Measurements from ENCODE around the gene LRSAM1. TPM values are rescaled to one million over a fixed set of nuclear protein-coding genes. Genes with fewer than 3 reads are reported as not detected.

The LRSAM1 gene
- total and polyA plus RNA-seq, 2 of the 8 experiments (the other 6 are each of a cell fraction or from before 2014, with no cell fraction given), result 9.7 to 18.3 TPM

DNA sequence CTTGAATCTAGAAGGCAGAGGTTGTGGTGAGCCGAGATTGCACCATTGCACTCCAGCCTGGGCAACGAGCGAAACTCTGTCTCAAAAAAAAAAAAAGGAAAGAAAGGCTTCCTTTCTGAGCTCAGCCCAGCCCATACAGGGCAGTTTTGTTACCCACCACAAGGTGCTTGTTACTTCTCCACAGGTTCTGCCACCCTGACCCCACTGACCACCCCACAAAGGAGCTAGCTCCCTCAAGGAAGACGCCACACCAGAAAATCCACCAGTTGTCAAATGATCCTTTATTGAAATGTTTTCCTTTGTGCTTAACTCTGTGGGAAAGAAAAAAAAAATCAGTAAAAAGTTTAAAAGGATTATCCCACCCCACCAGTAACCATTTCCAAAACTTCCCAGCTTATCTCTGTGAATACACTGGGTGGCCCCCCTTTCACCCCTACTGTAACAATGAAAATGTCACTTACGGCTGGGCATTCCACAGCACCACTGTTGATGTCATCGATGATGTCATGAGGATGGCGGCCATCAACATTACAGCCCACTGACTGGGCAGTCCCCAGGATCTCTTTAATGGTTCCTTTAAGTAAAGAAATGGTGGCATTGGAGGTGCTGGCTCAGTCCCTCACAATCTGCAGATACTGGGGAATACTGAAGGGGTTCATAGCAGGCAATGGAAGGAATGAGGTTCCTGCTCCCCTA lies 3.7 kb upstream of the LRSAM1 start:
- Histone ChIP-seq H2AK5ac (ENCODE audit: low read depth, low read length) (no peak overlapping the region), H2BK15ac (ENCODE audit: low read length) (no peak overlapping the region), H2BK20ac (ENCODE audit: low read length) (no peak overlapping the region), H4K20me1 (replicated peaks in 1 of 2; ENCODE audit: control insufficient read depth in 1 of 2, insufficient read depth in 2 of 2, low read length in 2 of 2) (peaks cover 20 to 29% of the 10 kb centered on the region in 2 experiments), H3K79me2 (ENCODE audit: control insufficient read depth in 1 of 2, insufficient read depth in 2 of 2, low read length in 2 of 2) (peaks cover 17 to 36% of the 10 kb centered on the region in 2 experiments), H3K14ac (ENCODE audit: insufficient read length) (no peak overlapping the region), H3K4me3 (ENCODE audit: extremely low read depth in 1 of 4, insufficient read depth in 2 of 4, low read depth in 3 of 4, low read length in 4 of 4) (no peak overlapping the region; a peak in 1 of 8 replicates), H3K27me3 (replicated peaks in 1 of 4; ENCODE audit: control insufficient read depth in 3 of 4, extremely low read depth in 1 of 4, insufficient read depth in 3 of 4, low read length in 3 of 4) (no peaks in the 10 kb centered on the region), H3K56ac (replicated peaks; ENCODE audit: insufficient read length, low read depth, low read length) (no peak overlapping the region), H3K18ac (ENCODE audit: extremely low read depth, low read length) (no peak overlapping the region), H2BK5ac (ENCODE audit: low read depth, low read length) (no peak overlapping the region), H3K23ac (ENCODE audit: insufficient read length) (no peak overlapping the region), H4K5ac (ENCODE audit: insufficient read length, low read depth, low read length) (no peak overlapping the region), H3K9ac (replicated peaks in 1 of 4; ENCODE audit: extremely low read depth in 1 of 4, low read depth in 3 of 4, low read length in 3 of 4) (no peak overlapping the region), H3K4me2 (ENCODE audit: insufficient read depth in 1 of 2, low read depth in 2 of 2, low read length in 2 of 2) (peak overlapping the region in 1 of 2 experiments; percentile 95; a peak in 1 of 4 replicates), H2BK12ac (ENCODE audit: low read depth, low read length) (no peak overlapping the region), H4K91ac (replicated peaks; ENCODE audit: insufficient read length, low read length) (no peak overlapping the region), H3K27ac (ENCODE audit: low read depth, low read length) (no peak overlapping the region), H3K4ac (replicated peaks; ENCODE audit: insufficient read length, low read depth, low read length) (no peak overlapping the region), H4K8ac (ENCODE audit: extremely low read depth, insufficient read depth, low read length) (no peak overlapping the region), H3K9me3 (ENCODE audit: insufficient read depth in 2 of 2, low read depth in 1 of 2, low read length in 1 of 2) (0 out of 4 replicates have a peak, but pooled peaks cover 0 to 5% of the 10 kb centered on the region in 2 experiments), H3K36me3 (ENCODE audit: control insufficient read depth in 2 of 4, insufficient read depth in 4 of 4, low read length in 3 of 4) (peaks cover 35 to 72% (median 57%) of the 10 kb centered on the region in 4 experiments), H3K23me2 (ENCODE audit: low read depth, low read length) (peaks cover 19% of the 10 kb centered on the region), H2BK120ac (replicated peaks; ENCODE audit: low read depth, low read length) (no peak overlapping the region), H3K4me1 (replicated peaks in 1 of 4; ENCODE audit: control insufficient read depth in 3 of 4, insufficient read depth in 4 of 4, low read length in 3 of 4) (peaks cover 0 to 4% (median 3%) of the 10 kb centered on the region in 4 experiments; a peak in 4 of 7 replicates), H2AFZ (ENCODE audit: low read length) (no peak overlapping the region), H3K79me1 (ENCODE audit: low read depth, low read length) (peaks cover 7% of the 10 kb centered on the region; the same call in 1 of the 2 replicates)
- DNase-seq (ENCODE audit: low read depth in 1 of 2, low spot score in 2 of 2) (no peak), FAIRE-seq (no peak)
- WGBS, 2 experiments (ENCODE audit: extremely low coverage in 1 of 2, insufficient coverage in 1 of 2, insufficient read length in 1 of 2, insufficient replicate concordance in 2 of 2, low coverage in 1 of 2, low lambda C conversion rate in 2 of 2, missing lambda C conversion rate in 1 of 2), result 89% methylated on average over 5 of the region's 7 CpGs; no CpG with 5 or more reads in 1 of the 2 experiments
- POLR2A ChIA-PET (ENCODE audit: partially characterized antibody), result interaction anchor here (0.7 to 6.7 kb wide), 23 partner anchors 8 to 1225 kb away, joined by 3 to 64 read pairs (median 4); partner anchors contain the start of gene ZNF79
- CTCF ChIA-PET (ENCODE audit: partially characterized antibody), result interaction anchor here (0.6 to 1.3 kb wide), 4 partner anchors 8 to 507 kb away, joined by 3 to 4 read pairs (median 3); no protein-coding TSS in a partner anchor
- TF ChIP-seq GTF2F1 (IDR thresholded peaks at IDR 0.05; ENCODE audit: borderline replicate concordance, low read depth, low read length) (no peak), CREB1 (IDR thresholded peaks at IDR 0.05) (peak; percentile 81), EGR1 (IDR thresholded peaks at IDR 0.05; ENCODE audit: borderline replicate concordance, low read depth, low read length) (no peak), YY1 (IDR thresholded peaks at IDR 0.05; ENCODE audit: low read depth, low read length) (0 out of 2 replicates have a peak, but pooled peaks have one; percentile 27), RNF2 (IDR thresholded peaks at IDR 0.05; ENCODE audit: borderline replicate concordance, low read depth, low read length, missing control alignments, poor library complexity, severe bottlenecking) (no peak), NANOG (IDR thresholded peaks at IDR 0.05; ENCODE audit: insufficient read depth, low read depth, low read length, poor library complexity, severe bottlenecking) (no peak), SAP30 (IDR thresholded peaks at IDR 0.05; ENCODE audit: insufficient read depth, insufficient replicate concordance, low read length) (no peak), NRF1 (IDR thresholded peaks at IDR 0.05; ENCODE audit: low read depth, low read length) (no peak), CTBP2 (IDR thresholded peaks at IDR 0.05; ENCODE audit: borderline replicate concordance, insufficient read depth, insufficient read length, low read length) (no peak)

Measured in H1 (cell line).